ENCODE measurements around the gene POU3F2.

POU3F2 gene

GRCh38 chr6:98834060-98835031 lies at the start of gene POU3F2:
Gene POU3F2 (plus strand): TSS chr6:98834574. CDS start chr6:98834874, 300 bp downstream.
- peak; percentile 30 to 59 for DNase-seq (ENCODE audit: low read depth in 2 of 2)

GRCh38 chr6:98787435-98787834 lies 46.9 kb upstream of the POU3F2 start:
- no peak for DNase-seq (ENCODE audit: low read depth in 2 of 2)

GRCh38 chr6:98787961-98788360 lies 46.4 kb upstream of the POU3F2 start:
- no peak for DNase-seq (ENCODE audit: low read depth in 2 of 2)

GRCh38 chr6:98794307-98794842 lies 40.0 kb upstream of the POU3F2 start:
- no peak for DNase-seq (ENCODE audit: low read depth in 2 of 2)

GRCh38 chr6:98797217-98797994 lies 37.0 kb upstream of the POU3F2 start:
- no peak for DNase-seq (ENCODE audit: low read depth in 2 of 2)

- no peak for DNase-seq (ENCODE audit: low read depth in 2 of 2)
Observed at GRCh38 chr6:98800866-98801265, 33.5 kb upstream of the POU3F2 start.

- DNase-seq (ENCODE audit: low read depth in 2 of 2) = no peak
Observed at GRCh38 chr6:98808541-98809210, 25.7 kb upstream of the POU3F2 start.

GRCh38 chr6:98812220-98812619 lies 22.2 kb upstream of the POU3F2 start:
- DNase-seq (ENCODE audit: low read depth in 2 of 2) = no peak

- DNase-seq (ENCODE audit: low read depth in 2 of 2) = no peak
Observed at GRCh38 chr6:98816799-98817198, 17.6 kb upstream of the POU3F2 start.

- DNase-seq (ENCODE audit: low read depth in 2 of 2) = no peak
Observed at GRCh38 chr6:98821756-98822405, 12.5 kb upstream of the POU3F2 start.

- no peak for DNase-seq (ENCODE audit: low read depth in 2 of 2)
Observed at GRCh38 chr6:98823428-98824161, 10.8 kb upstream of the POU3F2 start.

GRCh38 chr6:98824162-98824901 lies 10.0 kb upstream of the POU3F2 start:
- DNase-seq (ENCODE audit: low read depth in 2 of 2) = no peak

- DNase-seq (ENCODE audit: low read depth in 2 of 2) = no peak
Observed at GRCh38 chr6:98824902-98825599, 9.3 kb upstream of the POU3F2 start.

- no peak for DNase-seq (ENCODE audit: low read depth in 2 of 2)
Observed at GRCh38 chr6:98825600-98826230, 8.7 kb upstream of the POU3F2 start.

GRCh38 chr6:98827295-98828159 lies 6.8 kb upstream of the POU3F2 start:
- DNase-seq (ENCODE audit: low read depth in 2 of 2) = no peak

GRCh38 chr6:98828211-98828788 lies 6.1 kb upstream of the POU3F2 start:
- DNase-seq (ENCODE audit: low read depth in 2 of 2) = no peak

GRCh38 chr6:98828941-98829411 lies 5.4 kb upstream of the POU3F2 start:
- DNase-seq (ENCODE audit: low read depth in 2 of 2) = no peak

Data from stimulated activated CD8-positive, alpha-beta memory T cell treated with anti-CD3 and anti-CD28 coated beads, Interleukin-7, amount 100 ng/mL, for 4 hours (primary cell).